Heart right ventricle (tissue), 16 donors: Measurements from ENCODE around the gene SIRPD. TPM values are rescaled to one million over a fixed set of nuclear protein-coding genes. Genes with fewer than 3 reads are reported as not detected.
A peak's percentile ranks its signal among the peaks of the same experiment; 100 is the strongest.

Experiments
- ATAC-seq, 8 donors: fragments of 200-7000 bp; cut with Tn5 transposase; one replicate each; pipeline ENCODE4 v1.9.1; 2020; ENCODE audit warnings: mild to moderate bottlenecking in 8 of 8, moderate library complexity in 8 of 8, moderate number of reproducible peaks in 1 of 8
- DNase-seq, 2 donors: peaks; one replicate each; pipeline ENCODE4 v3.0.0-alpha.2; 2020
- H3K27ac ChIP-seq, 10 donors: fragments of 200-600 bp; sonication (generic) in 2 of 10; one replicate each; pipeline versions ENCODE4 v1.5.0 to v1.8.0; 2020 to 2022; ENCODE audit warnings: mild to moderate bottlenecking in 3 of 10
- H3K27me3 ChIP-seq, 7 donors: fragments of 200-600 bp; one replicate each; pipeline ENCODE4 v1.8.0; 2021 to 2022; ENCODE audit warnings: mild to moderate bottlenecking in 2 of 7
- H3K36me3 ChIP-seq, 9 donors: fragments of 200-600 bp; sonication (generic) in 1 of 9; one replicate each; pipeline versions ENCODE4 v1.5.0 to v1.8.0; 2020 to 2022; ENCODE audit warnings: mild to moderate bottlenecking in 2 of 9
- H3K4me1 ChIP-seq, 9 donors: fragments of 200-600 bp; sonication (generic) in 1 of 9; one replicate each; pipeline versions ENCODE4 v1.5.0 to v1.8.0; 2020 to 2022; ENCODE audit warnings: mild to moderate bottlenecking in 4 of 9
- H3K4me3 ChIP-seq, 10 donors: fragments of 200-600 bp; sonication (generic) in 2 of 10; one replicate each; pipeline versions ENCODE4 v1.5.0 to v1.8.0; 2020 to 2022; ENCODE audit warnings: mild to moderate bottlenecking in 7 of 10, moderate library complexity in 2 of 10
- H3K9me3 ChIP-seq, 11 donors: fragments of 200-600 bp in 10 of 11; sonication (generic) in 2 of 11; one replicate each; pipeline versions ENCODE4 v1.5.0 to v1.8.0; 2013 to 2022; ENCODE audit warnings: mild to moderate bottlenecking in 2 of 11, control low read depth in 1 of 11, moderate library complexity in 1 of 11
- WGBS, 2 donors: extraction: QIAGEN DNeasy Blood & Tissue Kit; methylation state at CpG; one replicate each; pipeline ENCODE4 v1.1.7; 2013; ENCODE audit warnings: inconsistent platforms in 1 of 2; 5-methylcytosine and 5-hydroxymethylcytosine counted together
- intact Hi-C, 10 donors: fragments of 100-400 bp; cut with DNase I; formaldehyde crosslinking; loops; one replicate each; pipeline versions ENCODE4 v1.11.1 to v1.14.2; 2022
- polyA plus RNA-seq, 2 donors: library from polyadenylated mRNA; stranded (reverse); fragments of 200-250 nt; gene quantifications; one replicate each; pipeline ENCODE4 v1.2.3, GENCODE V29; 2013
- total RNA-seq, 10 donors: library from RNA; stranded (reverse); fragmentation: NEBNext Ultra II Directional in 3 of 10; extraction: Animal tissue kit (Norgen Biotek cat#: 25700) in 3 of 10; gene quantifications; one replicate each; pipeline versions ENCODE4 v1.2.1 to v1.2.4, GENCODE V29; 2021 to 2023
- TF ChIP-seq, protein P1 (sequence below), 9 donors: fragments of 200-600 bp; sonication (generic) in 2 of 9; IDR thresholded peaks; one replicate each; pipeline versions ENCODE4 v1.5.0 to v1.8.0; 2021 to 2022; ENCODE audit warnings: antibody characterized with exemption in 9 of 9, mild to moderate bottlenecking in 5 of 9, moderate library complexity in 1 of 9
- donor health status: Arrhythmogenic right ventricular cardiomyopathy.
- donor health status: ischemic (EF 13 %, LVEDD 7.1; RV severe dilation, severe dysfunction).
- donor health status: healthy with polysubstance abuse.
- donor health status: DM: no; HTN: yes; CAD: no.
- donor health status: DM: no; HTN: no; CAD: no.
- donor health status: ischemic (EF 25% LVEDD 6.9; RV normal size, moderate dysfunction).
- donor health status: ischemic (EF 25% LVEDD 5.7; RV mildly dilated, moderate dysfunction).
- donor health status: healthy.
- donor health status: DM: yes; HTN: yes; CAD: no.
- donor health status: Ischemic cardiomyopathy.
- donor health status: ischemic (EF 35%, LVEDD 5.7; RV mildly dilated, moderate dysfunction).
- donor health status: nonischemic (EF 11% LVEDD 7.7; RV severe dilation, severe dysfunction).
- donor health status: DM: yes; HTN: yes; CAD: no.
- donor health status: PGD.
- donor health status: ischemic (EF 29% LVEDD 5.4; RV normal size, mild dysfunction).
- donor health status: nonischemic (EF 23%, LVEDD 6.1; RV moderate dilation, normal function).

SIRPD gene
- total and polyA plus RNA-seq, 12 donors = 0.17 to 0.23 TPM; not detected in 10

DNA sequence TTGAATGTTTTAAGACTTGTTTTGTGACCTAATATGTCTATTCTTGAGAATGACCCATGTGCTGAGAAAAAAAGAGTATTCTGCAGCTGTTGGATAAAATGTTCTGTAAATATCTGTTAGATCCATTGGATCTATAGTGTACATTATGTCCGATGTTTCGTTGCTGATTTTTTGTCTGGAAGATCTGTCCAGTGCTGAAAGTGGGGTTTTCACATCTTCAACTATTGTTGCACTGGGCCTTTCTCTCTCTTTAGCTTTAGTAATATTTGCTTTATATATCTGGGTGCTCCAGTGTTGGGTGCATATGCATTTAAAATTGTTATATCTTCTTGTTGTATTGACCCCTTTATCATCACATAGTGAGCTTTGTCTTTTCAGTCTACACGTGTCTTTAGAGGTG lies 60.6 kb downstream of the SIRPD start:
- no peak overlapping the region for H3K27ac ChIP-seq
- no peak for DNase-seq
- WGBS, 2 donors = 86 to 92% methylated on average over 3 of the region's 3 CpGs

DNA sequence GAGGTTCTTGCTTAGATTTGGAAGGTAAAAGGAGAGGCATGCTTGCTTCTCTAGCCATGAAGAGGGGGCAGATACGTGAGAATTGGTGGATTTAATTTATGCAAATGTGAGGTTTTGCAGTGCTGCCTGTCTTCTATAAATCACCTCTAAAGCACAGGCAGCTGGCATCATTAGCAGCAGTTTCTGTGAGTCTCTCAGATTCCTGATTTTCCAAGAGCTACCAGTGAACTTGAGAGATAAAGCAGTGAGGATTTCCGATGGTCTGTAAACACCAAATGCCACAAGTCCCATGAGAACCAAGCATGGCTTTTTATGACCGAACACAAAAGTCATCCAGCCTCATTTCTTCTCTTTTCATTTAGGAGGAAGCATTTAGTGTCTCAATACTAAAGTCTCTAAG lies 63.1 kb downstream of the SIRPD start:
- peaks cover 0 to 6% (median 0%) of the 10 kb centered on the region in 7 donors for H3K27me3 ChIP-seq
- H3K4me3 ChIP-seq = no peak overlapping the region
- TF ChIP-seq, protein P1, sequence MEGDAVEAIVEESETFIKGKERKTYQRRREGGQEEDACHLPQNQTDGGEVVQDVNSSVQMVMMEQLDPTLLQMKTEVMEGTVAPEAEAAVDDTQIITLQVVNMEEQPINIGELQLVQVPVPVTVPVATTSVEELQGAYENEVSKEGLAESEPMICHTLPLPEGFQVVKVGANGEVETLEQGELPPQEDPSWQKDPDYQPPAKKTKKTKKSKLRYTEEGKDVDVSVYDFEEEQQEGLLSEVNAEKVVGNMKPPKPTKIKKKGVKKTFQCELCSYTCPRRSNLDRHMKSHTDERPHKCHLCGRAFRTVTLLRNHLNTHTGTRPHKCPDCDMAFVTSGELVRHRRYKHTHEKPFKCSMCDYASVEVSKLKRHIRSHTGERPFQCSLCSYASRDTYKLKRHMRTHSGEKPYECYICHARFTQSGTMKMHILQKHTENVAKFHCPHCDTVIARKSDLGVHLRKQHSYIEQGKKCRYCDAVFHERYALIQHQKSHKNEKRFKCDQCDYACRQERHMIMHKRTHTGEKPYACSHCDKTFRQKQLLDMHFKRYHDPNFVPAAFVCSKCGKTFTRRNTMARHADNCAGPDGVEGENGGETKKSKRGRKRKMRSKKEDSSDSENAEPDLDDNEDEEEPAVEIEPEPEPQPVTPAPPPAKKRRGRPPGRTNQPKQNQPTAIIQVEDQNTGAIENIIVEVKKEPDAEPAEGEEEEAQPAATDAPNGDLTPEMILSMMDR (IDR thresholded peaks at IDR 0.05) = no peak
- no peak for DNase-seq
- 43 to 47% methylated on average over 3 of the region's 3 CpGs for WGBS, 2 donors
- intact Hi-C loops = no loop called here
- H3K4me1 ChIP-seq = peaks cover 0 to 36% (median 6%) of the 10 kb centered on the region in 9 donors
- no peak for ATAC-seq
- no peaks in the 10 kb centered on the region for H3K36me3 ChIP-seq
- H3K27ac ChIP-seq = peak overlapping the region in 1 of 10 donors; percentile 92
- H3K9me3 ChIP-seq = peaks cover 0 to 3% (median 0%) of the 10 kb centered on the region in 11 donors

More for the DNA sequence above, 60.6 kb downstream of the SIRPD start:
- intact Hi-C loops = no loop called here
- Histone ChIP-seq H3K4me3 (no peak overlapping the region), H3K36me3 (no peaks in the 10 kb centered on the region), H3K4me1 (peaks cover 0 to 31% (median 0%) of the 10 kb centered on the region in 9 donors), H3K27me3 (peaks cover 0 to 7% (median 0%) of the 10 kb centered on the region in 7 donors), H3K9me3 (peaks cover 0 to 3% (median 0%) of the 10 kb centered on the region in 11 donors)
- ATAC-seq = no peak
- TF ChIP-seq, protein P1 (IDR thresholded peaks at IDR 0.05) = no peak

DNA sequence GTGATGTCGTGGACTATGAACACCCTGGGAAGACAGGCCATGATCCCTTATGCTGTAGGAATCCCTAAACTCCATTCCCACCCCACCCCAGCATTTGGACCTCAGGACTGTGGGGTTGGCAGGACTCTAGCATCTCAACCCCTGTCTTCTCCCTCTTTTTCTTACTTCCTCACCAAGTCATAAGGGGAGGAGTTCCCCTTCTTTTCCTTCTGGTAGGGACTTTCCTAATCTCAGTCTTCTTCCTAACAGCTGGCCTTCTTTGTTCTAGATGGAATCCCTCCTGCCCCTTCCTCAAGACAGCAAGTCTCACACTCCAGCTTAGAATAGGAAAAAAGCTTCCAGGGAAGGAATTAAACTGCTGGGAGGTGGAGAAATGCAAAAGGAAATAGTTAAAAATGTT lies 64.0 kb downstream of the SIRPD start:
- WGBS, 2 donors = 69 to 92% methylated on average over 1 of the region's 1 CpG
- peaks cover 0 to 38% (median 6%) of the 10 kb centered on the region in 9 donors for H3K4me1 ChIP-seq
- DNase-seq (no peak), ATAC-seq (no peak)
- no peaks in the 10 kb centered on the region for H3K36me3 ChIP-seq
- TF ChIP-seq, protein P1 (IDR thresholded peaks at IDR 0.05) = no peak
- H3K27me3 ChIP-seq = peaks cover 0 to 2% (median 0%) of the 10 kb centered on the region in 7 donors
- no peak overlapping the region for H3K4me3 ChIP-seq
- H3K27ac ChIP-seq = peak overlapping the region in 1 of 10 donors; percentile 92
- intact Hi-C loops = no loop called here
- peaks cover 0 to 3% (median 0%) of the 10 kb centered on the region in 11 donors for H3K9me3 ChIP-seq

DNA sequence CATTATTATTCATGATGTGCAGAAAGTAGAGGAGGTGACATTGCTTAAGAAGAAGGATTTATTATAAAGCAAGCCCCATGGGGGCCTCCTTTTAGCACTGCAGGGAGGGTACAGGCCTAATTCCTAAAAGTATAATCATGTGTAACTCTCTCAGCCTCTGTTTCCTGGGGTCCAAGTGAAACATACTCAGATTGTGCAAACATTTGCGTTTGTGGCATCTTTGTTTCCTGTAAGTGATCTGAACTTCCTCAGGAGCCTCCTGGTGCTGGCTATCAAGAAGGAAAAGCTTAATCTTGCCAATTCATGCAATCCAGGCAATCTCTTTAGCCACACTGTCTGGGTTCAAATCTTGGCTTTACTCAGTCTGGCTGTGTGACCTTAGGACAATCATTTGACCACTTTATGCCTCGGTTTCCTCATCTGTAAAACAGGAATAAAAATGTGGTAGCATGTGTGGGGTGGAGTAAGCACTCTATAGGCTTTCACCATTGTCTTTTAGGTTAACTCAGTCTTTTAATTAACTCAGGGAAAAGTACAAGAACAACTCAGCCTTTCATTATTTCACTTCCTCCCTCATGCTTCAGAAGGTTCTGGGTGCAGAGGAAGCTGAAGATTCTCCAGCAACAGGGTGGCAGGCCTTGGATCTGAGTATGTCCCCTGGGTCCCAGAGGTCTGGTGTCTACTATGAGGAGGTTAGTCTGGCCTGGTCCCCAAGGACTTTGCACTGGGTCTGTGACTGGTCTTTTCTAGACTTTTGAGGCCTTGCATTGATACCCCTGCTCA lies 65.5 kb downstream of the SIRPD start:
- H3K36me3 ChIP-seq = no peaks in the 10 kb centered on the region
- WGBS, 2 donors = 53 to 64% methylated on average over 2 of the region's 2 CpGs
- ATAC-seq = peak in 5 of 8 donors; percentile 27 to 55 (median 36)

More for the DNA sequence above, 65.5 kb downstream of the SIRPD start:
- DNase-seq = no peak
- H3K4me3 ChIP-seq = peak overlapping the region in 2 of 10 donors; percentile 8 to 55
- peaks cover 0 to 2% (median 0%) of the 10 kb centered on the region in 7 donors for H3K27me3 ChIP-seq
- intact Hi-C loops = no loop called here
- H3K27ac ChIP-seq = peak overlapping the region in 8 of 10 donors; percentile 6 to 92 (median 44)
- TF ChIP-seq, protein P1 (IDR thresholded peaks at IDR 0.05) = no peak
- peaks cover 0 to 3% (median 0%) of the 10 kb centered on the region in 11 donors for H3K9me3 ChIP-seq
- peaks cover 0 to 52% (median 6%) of the 10 kb centered on the region in 9 donors for H3K4me1 ChIP-seq
